ENCODE data around the gene TCEA3.
"Not testable (repeated sequence)": the region's sequence is repeated elsewhere in the genome, so short reads cannot be mapped to it uniquely, and the experiment has no call there.

The TCEA3 gene

DNA sequence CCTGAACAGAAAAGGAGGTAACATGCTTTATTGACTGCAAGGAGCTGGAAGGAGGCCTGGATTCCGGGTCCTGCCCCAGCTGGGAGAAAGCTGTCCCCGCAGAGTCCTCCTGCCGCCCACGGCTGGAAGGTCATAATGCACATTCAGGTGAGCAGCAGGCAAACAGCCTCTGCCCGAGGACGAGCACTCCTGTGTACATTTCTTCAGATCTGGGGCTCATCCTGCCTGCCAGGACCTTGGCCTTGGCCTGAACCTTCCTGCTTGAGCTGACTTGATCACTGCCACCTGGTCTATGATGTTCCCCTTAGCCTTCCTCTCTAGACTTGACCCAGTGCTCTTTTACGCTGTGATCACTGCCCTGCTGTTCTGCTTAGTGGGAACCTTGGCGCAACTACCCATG is 37.1 kb downstream of the TCEA3 start:
- DNase-seq = no peak

DNA sequence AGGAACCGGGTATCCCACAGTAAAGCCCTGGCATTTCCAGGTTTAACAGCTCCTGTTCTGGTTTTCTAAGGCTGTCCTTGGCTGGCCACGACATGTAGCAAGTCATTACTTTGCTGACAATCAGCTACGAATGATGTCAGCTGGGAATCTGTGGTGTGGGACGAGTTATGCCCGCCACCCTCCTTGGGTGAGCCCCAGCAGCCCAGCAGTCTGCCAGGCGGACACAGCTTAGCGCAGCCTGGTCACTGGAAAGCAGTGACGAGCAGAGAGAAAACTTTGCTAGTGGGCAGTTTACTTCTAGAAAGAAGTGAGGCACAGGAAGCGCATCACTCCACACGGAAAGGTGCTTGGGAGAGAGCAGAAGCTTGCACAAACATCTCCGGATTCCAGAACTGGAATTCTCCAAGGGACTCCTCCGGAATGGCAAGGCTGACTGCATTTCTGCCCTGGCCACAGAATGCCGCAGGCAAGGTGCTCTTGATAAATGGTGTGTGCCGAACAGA is 39.4 kb downstream of the TCEA3 start:
- no peak for DNase-seq

DNA sequence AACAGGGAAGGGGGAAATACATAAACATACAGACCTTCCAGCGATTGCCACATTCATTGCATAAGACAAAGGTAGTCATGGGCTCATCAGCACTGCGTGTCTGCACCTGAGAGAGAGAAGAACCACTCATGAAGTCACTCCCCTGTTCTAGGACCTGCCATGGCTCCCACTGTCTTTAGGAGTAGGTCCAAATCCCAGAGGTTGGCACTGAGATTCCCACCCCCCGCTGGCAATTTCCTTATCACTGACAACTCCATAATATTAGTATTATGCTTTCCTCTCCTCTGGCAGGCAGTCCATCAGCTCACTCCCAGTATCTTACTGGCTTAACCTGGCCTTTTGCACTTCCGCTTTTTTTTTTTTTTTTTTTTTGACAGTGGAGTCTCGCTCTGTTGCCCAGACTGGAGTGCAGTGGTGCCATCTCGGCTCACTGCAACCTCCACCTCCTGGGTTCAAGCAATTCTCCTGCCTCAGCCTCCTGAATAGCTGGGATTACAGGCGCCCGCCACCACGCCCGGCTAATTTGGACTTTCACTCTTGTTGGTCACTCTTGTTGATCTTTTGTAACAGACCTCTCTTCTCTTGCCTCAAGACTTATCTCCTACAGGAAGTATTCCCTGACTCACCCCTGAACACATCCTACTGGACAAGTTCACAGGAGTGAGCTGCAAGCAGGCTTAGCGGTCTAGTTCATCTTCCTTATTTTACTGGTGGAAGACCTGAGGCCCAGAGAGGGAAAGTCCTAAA is 40.1 kb downstream of the TCEA3 start:
- no peak for DNase-seq

DNA sequence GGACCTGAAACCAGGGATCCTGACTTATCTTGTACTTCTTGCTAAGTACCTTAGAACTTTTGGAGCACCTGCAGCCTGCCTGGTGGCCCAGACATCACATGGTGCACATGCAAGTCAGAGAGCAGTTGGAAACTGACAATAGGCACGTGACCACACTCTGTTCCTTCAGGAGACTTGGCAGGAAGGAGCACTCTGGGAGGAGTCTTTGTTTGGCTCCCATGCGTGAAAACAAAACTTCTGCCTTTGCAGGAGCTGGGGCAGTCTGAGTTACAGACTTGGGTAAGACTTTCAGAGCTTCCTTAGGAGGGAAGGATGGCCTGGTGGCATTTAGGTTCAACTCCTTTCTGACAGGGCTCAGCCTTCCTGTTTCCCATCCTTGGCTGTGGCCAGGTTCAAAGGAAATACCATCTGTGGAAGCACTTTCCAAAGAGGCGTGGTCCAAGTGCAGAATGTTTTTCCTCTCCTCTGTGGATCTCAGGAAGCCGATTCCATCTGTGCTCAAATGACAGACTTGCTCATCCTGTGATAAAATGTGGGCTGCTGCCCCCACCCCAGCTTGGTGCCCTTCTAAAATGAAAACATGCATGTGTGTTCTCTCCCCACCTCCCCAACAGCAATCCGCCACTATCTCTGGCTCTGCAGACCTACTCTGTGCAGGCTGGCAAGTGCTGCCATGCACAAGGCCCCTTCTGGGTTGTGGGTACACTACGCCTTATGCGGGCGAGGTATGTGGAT is 40.8 kb downstream of the TCEA3 start:
- no peak for DNase-seq

DNA sequence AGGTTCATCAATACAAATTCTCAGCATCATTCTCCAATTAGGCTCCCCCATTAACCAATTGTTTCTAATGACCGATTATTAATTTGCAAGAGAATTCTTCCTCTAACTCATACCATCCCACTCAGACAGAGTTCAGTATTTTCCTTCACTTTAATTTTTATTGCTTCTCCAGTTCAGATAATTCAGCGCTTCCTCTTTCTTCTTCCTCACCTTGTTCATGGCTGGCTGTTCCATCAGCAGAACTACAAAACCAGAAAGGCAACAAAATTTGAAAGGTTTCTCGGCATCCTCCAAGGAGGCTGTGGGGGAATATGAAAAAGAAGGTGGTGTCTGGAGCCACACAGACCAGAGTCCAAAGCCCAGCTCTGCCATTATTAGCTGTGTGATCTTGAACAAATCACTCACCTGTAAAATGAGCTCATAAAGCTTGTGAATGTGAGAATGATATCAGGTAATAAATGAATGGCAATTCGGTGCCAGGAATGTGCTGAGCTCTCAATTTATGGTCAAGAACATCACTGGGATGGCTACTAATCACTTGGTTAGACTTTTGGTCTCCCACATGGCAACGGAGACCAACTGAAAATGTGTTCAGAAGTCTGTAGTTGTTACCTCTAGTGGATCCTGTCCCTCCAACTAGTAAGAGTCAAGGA is 43.2 kb downstream of the TCEA3 start:
- no peak for DNase-seq

DNA sequence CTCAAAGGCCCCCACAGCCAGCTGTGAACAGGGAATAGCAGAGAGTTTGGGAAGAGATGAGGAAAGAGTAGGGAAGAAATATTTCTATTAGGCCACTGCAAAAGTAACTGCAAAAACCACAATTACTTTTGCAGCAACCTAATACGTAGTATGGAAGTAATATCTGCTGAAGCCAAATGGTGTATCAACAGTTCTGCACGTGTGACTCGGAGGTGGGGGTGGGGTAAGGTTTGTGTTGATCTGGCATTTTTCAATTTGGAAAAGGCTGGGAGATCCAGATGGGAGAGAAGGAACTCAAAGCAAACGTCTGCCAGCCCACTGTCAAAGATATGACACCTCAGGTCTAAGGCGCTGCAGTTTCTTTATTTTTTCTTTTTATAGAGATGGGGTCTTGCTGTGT is 43.8 kb downstream of the TCEA3 start:
- no peak for DNase-seq

DNA sequence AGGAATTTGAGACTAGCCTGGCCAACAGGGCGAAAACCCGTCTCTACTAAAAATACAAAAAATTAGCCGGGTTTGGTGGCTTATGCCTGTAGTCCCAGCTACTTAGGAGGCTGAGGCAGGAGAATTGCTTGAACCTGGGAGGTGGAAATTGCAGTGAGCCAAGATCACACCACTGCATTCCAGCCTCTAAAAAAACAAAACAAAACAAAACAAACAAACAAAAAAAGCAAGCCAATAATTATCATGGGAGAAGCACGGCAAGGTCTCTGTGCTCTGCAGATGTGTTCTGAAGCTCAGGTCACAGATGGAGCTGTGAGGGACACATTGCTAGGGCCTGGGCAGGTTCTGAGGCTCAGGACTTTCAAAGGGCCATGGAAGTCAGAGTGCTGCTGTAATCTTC is 44.3 kb downstream of the TCEA3 start:
- not testable (repeated sequence) for DNase-seq

DNA sequence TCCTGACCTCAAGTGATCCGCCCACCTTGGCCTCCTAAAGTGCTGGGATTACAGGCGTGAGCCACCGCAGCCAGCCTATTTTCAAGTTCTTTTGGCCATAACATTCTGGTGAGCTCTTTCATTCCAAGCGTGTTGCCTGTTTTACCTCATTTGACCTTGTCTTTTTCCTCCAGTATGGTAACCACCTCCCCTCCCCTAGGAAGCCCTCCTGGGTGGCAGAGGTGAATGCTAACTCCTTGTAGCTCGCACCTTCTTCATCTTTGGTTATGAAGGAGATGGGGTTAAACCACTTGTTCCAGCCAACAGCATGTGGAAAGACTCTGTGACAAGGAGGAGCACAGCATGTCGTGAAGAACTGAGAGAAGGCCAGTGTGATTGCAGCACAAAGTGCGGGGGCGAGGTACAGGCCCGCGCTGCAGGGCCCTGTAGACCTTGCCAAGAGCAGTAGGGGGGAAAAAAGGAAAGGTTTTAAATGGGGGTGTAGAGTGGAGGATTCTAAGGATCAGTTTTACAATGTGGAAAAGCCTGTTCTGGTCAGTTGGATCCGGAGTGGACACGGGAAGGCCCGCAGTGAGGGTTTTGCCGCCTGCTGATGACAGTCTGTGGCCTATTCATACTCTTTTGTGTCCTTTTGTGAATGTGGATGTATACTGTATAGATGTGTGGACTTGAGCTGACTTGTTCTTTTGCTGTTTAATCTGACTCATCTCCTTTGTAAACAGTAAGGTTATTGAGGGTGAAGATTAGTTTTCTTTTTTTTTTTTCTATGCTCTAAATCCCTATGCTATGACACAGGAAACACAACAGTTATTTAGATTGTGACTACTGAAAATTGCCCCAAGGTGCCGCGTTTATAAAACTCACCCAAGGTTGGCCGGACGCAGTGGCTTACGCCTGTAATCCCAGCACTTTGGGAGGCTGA is 47.4 kb downstream of the TCEA3 start:
- DNase-seq = no peak

DNA sequence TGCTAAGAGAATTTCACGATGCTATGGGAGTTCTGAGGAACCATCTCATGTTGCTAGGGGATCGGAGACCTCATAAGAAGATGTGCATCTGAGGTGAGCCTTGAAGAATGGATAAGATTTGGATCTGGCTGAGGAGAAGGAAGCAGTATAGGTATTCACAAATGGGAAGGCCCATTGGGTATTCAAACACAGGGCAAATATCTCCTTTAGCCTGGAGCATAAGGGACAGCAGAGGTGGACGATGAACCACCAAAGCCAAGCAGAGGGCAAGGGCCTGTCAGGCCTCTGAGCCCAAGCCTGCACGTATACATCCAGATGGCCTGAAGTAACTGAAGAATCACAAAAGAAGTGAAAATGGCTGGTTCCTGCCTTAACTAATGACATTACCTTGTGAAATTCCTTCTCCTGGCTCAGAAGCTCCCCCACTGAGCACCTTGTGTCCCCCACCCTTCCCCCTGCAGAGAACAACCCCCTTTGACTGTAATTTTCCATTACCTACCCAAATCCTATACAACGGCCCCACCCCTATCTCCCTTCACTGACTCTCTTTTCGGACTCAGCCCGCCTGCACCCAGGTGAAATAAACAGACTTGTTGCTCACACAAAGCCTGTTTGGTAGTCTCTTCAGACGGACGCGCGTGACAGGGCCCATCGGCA is 50.3 kb downstream of the TCEA3 start:
- not testable (repeated sequence) for DNase-seq

DNA sequence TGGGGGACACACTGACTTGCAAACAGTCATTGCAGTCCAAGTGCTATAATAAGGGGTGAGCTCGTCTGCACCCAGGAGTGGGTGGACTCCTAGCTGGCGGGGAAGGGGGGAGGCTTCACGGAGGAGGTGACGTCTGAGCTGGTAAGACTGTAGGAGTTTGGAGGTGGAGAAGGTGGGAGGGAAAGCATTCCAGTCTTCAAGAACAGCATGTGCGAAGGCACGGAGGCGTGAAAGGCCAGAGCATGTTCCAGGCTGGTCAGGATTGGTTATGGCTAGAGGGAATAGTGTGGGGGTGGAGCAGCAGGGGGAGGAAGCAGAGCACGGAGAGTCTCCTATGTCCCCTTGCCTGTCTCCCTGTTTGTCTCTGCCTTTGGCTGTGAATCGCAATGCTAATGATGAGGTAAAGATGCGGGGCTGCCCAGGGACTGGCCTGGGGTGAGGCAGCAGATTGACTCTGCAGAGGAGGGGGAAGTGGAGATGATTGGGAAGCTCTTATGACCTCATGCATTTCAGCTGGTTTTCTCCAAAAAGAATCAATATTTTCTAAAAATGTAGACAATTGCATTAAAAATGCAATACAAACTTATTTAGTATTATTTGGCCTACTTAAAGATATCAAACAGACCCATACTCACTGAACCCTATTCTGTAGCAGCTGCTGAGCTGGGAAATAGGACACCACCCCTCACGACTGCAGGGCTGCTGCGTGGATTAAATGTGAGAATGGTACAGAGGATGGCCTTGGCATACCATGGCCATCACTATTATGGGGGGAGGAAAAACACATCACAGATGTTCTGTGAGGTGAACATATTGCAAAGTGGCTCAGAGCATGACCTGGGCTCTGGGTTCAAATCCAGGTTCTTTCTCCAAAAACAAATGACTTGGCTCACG is 52.3 kb downstream of the TCEA3 start:
- no peak for DNase-seq

DNA sequence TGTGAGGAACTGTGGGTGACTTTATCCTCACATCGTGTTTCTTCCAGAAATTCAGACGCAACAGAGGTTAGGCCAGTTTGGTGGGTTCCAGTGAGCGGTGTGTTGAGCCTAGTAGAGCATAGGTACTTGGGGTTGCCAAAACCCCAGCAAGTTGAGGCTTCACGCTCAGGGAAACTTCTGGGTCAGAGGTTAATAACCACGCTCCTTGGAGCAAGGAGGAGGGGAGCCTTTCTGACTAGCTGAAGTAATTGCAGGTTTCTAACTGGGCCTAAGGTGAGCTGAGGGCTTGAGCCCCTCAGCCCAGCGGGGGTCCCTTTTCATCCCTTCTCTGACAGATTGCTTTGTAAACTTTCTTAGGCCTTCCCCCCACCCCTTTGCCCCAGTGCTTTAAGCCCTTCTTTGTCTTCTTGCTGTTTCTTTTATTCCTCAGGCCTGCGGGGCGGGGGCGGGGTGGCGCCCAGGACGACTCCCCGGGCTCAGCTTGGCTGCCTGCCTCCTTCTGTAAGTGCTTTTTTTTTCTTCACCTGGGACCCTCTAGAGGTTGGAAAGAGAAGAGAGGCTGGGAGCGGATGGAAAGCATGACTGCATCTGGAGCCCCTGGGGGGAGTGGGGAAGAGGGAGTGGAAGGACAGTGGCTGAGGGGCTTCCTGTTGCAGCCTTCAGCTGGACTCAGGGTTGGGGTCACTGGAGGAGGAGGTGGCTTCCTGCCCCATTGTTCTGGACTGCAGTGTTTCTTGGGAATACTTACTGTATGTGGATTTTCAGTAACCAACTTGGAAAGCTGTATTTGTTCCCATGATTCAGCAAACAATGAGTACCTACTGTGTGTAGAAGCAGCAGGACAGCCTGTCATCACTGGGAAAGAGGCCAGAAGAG is 53.6 kb downstream of the TCEA3 start:
- no peak for DNase-seq

DNA sequence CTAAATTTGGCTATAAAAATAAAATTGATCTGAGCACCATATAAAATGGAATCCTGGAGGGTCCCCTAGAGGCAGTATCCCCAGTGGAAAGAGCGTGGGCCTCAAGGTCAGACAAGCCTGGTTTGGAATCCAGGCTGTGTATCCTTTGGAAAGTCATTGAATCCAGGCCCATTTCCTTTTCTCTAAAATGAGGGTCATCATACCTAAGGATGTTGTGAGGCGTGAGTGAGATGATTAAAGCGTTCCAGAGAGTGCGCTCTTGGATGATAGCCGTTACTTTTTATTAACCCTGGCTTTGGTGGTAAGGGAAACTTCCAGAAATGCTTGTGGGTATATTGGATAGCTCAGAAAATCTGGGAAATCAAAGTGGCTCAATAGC is 54.2 kb downstream of the TCEA3 start:
- DNase-seq = no peak

DNA sequence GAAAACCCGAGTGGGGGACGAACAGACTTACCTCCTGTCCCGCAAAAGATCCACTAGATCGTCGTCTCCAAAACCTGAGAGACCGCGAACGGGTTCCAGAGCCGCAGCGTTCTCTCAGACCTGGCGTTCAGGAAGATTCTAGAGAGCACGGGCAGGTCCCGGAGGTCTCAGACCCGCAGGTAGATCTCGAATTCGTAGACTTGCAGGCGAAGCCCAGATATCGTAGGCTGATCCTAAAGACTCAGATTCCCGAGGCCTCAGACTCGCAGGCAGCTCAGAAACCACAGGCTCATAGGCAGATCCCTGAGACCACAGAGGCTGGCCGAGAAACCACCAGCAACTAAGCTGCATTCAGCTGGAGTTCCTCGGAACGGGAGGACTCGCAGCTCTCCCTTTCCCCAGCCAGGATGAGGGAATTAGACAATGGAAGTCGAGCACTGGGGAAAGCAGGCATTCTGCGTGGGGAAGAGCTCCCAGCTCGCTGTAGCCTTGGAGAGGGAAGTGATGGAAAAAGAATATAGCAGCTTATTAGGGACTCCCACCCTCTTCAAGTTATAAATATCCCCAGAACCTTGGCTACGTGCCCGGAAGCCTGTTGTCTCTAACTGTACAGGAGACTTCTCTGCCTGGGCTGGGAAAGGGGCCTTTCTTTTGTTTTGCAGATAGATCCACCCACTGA is 55.1 kb downstream of the TCEA3 start, which contains the start of gene ZNF436:
TSS of gene ZNF436 (minus strand) at position 502 of the 679 bp plus-strand sequence. CDS start 1,831 bp downstream, outside the sequence.
- DNase-seq = peak; percentile 59

DNA sequence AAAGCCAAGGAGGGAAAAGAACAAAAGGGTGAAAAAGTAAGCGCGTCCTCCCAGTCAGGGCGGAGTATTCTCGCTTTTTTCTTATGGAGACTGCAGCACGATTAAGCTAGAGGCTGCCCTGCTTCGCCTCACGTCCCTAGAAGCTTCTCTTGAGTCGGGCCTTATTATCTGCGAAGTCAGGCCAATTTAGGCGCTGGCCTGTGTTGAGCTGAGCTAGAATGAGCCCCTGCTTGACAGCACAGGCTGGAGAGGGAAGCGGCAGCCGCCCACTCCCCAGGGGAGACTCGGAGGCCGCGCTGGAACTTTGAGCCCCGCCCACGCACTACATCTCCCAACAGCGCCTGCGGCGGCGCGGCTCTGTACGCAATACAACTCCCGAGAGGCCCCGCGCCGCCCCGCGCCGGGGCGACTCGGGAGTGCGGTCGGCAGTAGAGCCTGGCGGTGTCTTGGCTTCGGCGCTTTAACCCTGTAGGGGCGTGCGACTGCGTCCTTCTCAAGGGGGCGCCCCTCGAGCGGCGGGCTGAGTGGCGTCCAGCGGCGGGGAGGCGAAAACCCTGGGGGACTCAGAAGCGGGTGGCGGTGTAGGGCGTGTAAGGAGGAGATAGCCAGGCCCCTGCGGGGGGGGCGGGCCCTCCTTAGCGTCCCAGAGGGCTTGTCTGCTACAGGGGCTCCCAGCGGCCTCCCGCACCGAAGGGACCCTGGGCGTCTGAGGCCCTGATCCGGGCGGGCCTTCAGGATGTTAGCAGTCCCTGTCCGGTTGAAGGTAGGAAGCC is 55.8 kb downstream of the TCEA3 start:
- DNase-seq = peak; percentile 91

DNA sequence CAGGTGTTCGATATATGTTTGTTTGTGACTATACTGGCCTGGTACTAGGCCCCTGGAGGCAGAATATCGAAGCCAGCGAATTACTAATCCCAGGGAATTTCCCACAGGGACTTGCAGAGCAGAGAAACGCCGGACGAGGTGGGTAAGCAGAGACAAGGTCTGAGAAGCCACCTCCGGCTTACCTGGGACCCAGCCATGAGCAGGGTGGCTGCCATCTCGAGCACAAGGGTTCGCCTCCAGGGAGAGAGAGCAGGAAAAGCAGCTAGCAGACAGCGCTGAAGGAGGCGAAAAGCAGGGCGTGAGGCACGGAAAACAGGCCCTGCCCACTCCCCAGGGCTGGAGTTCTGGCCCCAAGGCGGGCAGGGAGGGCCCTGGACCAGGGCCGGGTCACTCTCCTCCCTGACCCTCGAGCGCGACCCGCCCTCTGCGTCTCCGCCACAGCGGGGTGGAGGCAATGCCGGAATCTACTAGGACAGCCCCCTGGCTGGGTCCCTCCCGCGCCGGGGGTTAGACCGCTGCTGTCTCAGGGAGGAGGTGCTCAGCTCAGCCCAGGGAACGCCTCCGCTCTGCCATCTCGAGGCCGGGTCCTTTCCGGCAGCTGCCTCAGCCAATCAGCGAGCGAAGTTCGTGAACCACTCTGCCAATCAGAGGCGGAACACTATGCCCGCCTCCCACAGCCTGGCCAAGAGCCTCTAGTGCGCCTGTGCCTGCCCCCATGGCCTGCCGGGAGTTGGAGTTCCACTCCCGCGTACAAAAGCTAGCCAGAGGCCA is 56.6 kb downstream of the TCEA3 start:
- peak; percentile 98 for DNase-seq

DNA sequence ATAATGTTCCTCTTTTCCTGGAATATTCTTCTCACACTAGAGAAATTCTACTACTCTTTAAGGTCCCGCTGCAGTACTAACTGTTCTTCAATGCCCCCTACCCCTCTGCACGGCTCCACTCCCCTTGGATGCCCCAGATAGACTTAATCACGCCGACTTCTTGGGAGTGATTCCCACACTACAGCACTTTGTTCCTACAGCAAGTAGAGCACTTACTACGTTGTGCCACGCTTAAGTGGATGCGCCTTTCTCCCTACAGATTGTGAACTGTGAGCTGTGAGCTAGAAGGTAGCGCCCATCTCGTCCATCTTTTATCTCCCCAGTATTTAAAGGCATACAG is 57.1 kb downstream of the TCEA3 start:
- DNase-seq = no peak

DNA sequence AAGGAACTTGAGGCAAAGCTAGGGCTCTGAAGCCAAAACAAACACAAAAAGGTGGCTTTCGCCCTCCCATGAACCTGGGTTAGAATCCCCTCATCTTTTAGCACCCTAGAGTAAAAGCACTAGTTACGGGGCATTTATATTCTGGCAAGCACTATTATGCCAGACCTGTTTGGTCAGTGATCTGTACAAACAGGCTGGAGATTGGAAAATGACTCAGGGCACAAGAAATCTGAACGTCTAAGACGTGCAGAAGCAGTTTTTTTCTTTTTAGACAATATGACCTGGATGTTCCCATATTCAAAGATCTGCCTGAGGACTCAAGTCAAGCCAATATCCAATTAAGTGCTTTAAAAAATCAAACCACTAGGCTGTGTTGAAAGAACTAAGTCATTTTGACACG is 58.0 kb downstream of the TCEA3 start:
- no peak for DNase-seq

DNA sequence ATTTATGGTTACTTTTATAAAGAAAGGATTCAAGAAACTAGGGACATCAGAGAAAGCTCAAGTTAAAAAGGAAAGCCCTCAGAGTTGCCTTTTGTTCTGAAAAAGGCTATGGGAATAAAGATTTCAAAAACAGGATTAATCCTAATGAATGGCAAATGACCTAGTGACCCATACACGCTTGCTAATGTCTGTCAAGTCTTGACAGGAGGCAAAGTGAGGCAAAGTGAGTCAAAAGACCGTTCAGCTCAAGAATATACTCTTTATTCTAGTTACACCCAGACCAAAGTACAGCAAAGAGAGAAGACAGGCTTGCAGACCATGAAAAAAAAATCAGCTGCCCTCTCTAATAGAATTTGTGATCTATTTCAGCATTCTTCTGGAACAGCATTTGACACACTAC is 58.4 kb downstream of the TCEA3 start:
- DNase-seq = no peak

Data from NCI-H510A (cell line).